Effector memory CD4-positive, alpha-beta T cell (primary cell): ENCODE data around the gene COPS7A.
A peak's percentile ranks its signal among the peaks of the same experiment; 100 is the strongest.

Source experiments
- DNase-seq, 3 donors: peaks; one replicate each; pipeline ENCODE4 v3.0.0-alpha.2; 2020
- H3K27ac ChIP-seq: 2 replicates; pipeline ENCODE4 v1.7.0; 2013; ENCODE audit warnings: mild to moderate bottlenecking, low read length, moderate library complexity; ENCODE audit not compliant: insufficient read depth, poor library complexity, severe bottlenecking
- H3K27me3 ChIP-seq: replicated peaks from 2 replicates; pipeline ENCODE4 v1.7.0; 2013; ENCODE audit warnings: mild to moderate bottlenecking, low read length; ENCODE audit not compliant: insufficient read depth, control insufficient read depth, poor library complexity, severe bottlenecking
- H3K36me3 ChIP-seq: 2 replicates; pipeline ENCODE4 v1.7.0; 2013; ENCODE audit warnings: mild to moderate bottlenecking, low read length, moderate library complexity; ENCODE audit not compliant: control insufficient read depth, insufficient read depth
- H3K4me1 ChIP-seq: 2 replicates; pipeline ENCODE4 v1.7.0; 2013; ENCODE audit warnings: low read length, mild to moderate bottlenecking; ENCODE audit not compliant: control insufficient read depth, insufficient read depth, poor library complexity, severe bottlenecking
- H3K4me3 ChIP-seq: 2 replicates; pipeline ENCODE4 v1.7.0; 2013; ENCODE audit warnings: low read length, low read depth, mild to moderate bottlenecking; ENCODE audit not compliant: insufficient read depth, poor library complexity, severe bottlenecking
- H3K9me3 ChIP-seq: 2 replicates; pipeline ENCODE4 v1.7.0; 2013; ENCODE audit warnings: mild to moderate bottlenecking, low read length, moderate library complexity; ENCODE audit not compliant: control insufficient read depth

COPS7A gene

DNA sequence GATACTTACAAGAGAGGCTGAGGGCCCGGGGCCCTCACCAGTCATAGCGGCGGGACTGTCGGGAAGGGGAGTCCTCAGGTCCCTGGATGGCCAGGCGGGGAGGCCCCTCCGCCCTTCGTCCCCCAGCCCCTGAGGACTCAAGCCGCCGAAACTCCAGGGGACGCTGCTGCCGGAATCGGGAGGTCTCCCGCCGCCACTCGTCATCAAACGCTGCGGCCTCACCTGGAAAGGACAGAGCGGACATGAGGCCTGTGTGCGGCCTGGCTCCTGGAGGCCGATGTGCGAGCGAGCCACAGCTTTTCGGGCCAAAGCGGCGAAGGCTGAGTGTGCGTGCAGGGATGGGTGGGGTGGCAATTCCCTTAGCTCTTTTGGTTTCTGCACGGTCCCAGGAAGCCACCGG is 24.9 kb downstream of the COPS7A start:
- no peaks in the 10 kb centered on the region for H3K27me3 ChIP-seq
- peaks cover 17% of the 10 kb centered on the region for H3K4me1 ChIP-seq
- H3K36me3 ChIP-seq, result peaks cover 41% of the 10 kb centered on the region
- DNase-seq, result no peak
- H3K4me3 ChIP-seq, result no peak overlapping the region
- no peak overlapping the region for H3K27ac ChIP-seq
- H3K9me3 ChIP-seq, result no peaks in the 10 kb centered on the region

DNA sequence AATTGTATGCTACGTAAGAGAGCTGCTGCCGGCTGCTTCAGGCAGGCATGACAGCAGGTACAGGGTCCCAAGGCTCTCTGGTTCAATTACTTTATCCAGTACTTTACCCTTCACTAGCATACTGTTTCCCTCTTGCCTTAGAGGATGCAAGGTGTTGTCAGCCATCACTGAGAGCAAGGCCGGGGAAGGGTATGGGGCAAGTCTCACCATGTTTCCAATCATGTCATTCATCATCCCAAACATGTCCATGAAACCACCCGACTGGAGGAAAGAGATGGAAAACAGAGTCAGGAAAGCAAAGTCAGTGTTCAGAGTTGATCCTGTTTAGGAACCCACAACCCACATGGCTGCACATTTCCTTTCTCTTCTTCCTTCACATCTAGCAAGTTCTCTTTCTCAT is 26.7 kb downstream of the COPS7A start:
- no peak overlapping the region for H3K4me3 ChIP-seq
- peaks cover 10% of the 10 kb centered on the region for H3K4me1 ChIP-seq
- no peak overlapping the region for H3K27ac ChIP-seq
- DNase-seq, result no peak
- H3K9me3 ChIP-seq, result no peaks in the 10 kb centered on the region
- no peaks in the 10 kb centered on the region for H3K27me3 ChIP-seq
- peaks cover 41% of the 10 kb centered on the region for H3K36me3 ChIP-seq

GRCh38 chr12:6751767-6752166 is 27.9 kb downstream of the COPS7A start:
- Histone ChIP-seq H3K4me3 (no peak overlapping the region), H3K36me3 (peaks cover 41% of the 10 kb centered on the region), H3K27me3 (no peaks in the 10 kb centered on the region), H3K4me1 (peaks cover 9% of the 10 kb centered on the region), H3K27ac (peak overlapping the region; percentile 91), H3K9me3 (no peaks in the 10 kb centered on the region)
- no peak for DNase-seq

GRCh38 chr12:6752167-6752920 is 28.5 kb downstream of the COPS7A start:
- Histone ChIP-seq H3K4me1 (peaks cover 9% of the 10 kb centered on the region), H3K4me3 (peak overlapping the region; percentile 81), H3K9me3 (no peaks in the 10 kb centered on the region), H3K27me3 (no peaks in the 10 kb centered on the region), H3K27ac (peak overlapping the region; percentile 91), H3K36me3 (peaks cover 37% of the 10 kb centered on the region)
- no peak for DNase-seq

DNA sequence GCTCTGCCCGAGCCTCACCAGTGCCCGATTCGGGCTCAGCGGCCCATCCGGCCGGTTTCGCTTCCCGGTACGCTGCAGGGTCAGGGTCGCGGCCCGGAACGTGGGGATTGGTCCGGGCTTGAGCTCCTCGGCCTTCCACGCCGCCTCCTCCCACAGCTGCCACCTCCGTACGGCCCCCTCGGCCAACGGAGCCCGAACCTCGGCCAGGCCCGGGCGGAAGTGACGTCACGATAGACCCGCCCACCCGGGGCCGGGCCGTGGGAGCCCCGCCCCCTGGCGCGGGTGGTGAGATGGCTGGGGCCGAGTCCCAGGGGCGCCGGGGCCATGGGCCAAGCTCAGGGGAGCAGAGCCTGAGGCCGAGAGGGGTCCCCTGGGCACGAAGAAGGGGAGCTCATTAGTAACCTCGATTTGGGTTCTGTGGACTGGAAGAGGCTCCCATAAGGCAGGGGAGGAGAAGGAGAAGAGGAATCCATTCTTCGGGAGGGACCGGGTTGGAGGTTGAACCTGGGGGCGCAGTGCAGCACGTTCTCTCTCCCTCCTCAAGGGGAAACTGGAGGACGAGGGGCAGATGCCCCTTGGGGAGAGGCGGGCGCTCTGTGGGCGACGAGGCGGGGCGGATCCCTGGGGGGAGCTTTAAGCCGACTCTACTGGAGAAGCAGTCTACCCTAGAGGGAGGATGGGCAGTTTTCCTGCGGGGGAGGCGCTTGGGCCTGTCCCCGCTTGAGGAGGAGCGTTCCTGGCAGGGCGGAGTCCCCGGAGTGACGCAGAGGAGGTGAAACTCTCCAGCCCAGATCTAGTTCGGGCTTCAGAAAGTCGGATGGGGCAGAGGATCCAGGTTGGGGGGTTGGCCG is 29.3 kb downstream of the COPS7A start, which contains the start of gene MLF2:
Gene MLF2, minus strand, starts transcription at position 221 of the 851 bp plus-strand sequence. CDS start 807 bp downstream, outside the sequence.
- Histone ChIP-seq H3K27me3 (no peaks in the 10 kb centered on the region), H3K9me3 (no peaks in the 10 kb centered on the region), H3K36me3 (peaks cover 29% of the 10 kb centered on the region), H3K27ac (peak within 1 kb of the TSS; percentile 91), H3K4me1 (peaks cover 9% of the 10 kb centered on the region), H3K4me3 (peak within 1 kb of the TSS; percentile 81)
- DNase-seq, result peak; percentile 93 to 95 (median 95)

DNA sequence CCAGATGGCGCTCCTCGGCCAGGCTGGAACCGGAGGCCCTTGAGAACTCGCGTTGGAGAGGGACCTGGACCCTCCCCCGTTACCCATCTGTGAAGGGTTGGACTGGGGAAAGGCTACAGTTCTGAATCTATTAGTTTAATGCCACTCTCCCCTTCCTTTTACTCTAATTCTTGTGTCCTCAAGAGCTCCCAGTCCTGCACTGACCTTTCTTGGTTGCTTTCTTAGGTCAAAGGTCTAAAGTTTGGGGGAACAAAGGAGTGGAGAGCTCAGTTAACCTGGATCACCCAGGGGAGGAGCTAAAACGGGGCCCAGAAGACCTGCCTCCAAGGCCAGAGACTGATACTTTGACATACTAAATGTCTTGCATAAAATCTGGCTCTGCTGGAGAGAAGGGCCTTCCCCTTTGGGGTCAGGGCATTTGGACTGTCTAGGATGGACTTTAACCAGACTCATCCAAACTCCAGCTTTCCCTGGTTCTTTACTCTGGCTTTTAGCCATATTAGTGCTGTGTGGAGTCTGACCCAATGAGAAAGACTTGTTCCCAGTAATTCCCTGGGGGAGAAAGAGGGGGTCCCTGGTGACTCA is 30.0 kb downstream of the COPS7A start:
- H3K4me3 ChIP-seq, result peak overlapping the region; percentile 81
- H3K27me3 ChIP-seq, result no peaks in the 10 kb centered on the region
- DNase-seq, result no peak
- peaks cover 9% of the 10 kb centered on the region for H3K4me1 ChIP-seq
- peak overlapping the region; percentile 91 for H3K27ac ChIP-seq
- no peaks in the 10 kb centered on the region for H3K9me3 ChIP-seq
- peaks cover 22% of the 10 kb centered on the region for H3K36me3 ChIP-seq

GRCh38 chr12:6754411-6754810 is 30.6 kb downstream of the COPS7A start:
- no peak overlapping the region for H3K4me3 ChIP-seq
- H3K27ac ChIP-seq, result no peak overlapping the region
- peaks cover 17% of the 10 kb centered on the region for H3K36me3 ChIP-seq
- peaks cover 9% of the 10 kb centered on the region for H3K4me1 ChIP-seq
- H3K27me3 ChIP-seq, result no peaks in the 10 kb centered on the region
- no peaks in the 10 kb centered on the region for H3K9me3 ChIP-seq
- DNase-seq, result no peak

DNA sequence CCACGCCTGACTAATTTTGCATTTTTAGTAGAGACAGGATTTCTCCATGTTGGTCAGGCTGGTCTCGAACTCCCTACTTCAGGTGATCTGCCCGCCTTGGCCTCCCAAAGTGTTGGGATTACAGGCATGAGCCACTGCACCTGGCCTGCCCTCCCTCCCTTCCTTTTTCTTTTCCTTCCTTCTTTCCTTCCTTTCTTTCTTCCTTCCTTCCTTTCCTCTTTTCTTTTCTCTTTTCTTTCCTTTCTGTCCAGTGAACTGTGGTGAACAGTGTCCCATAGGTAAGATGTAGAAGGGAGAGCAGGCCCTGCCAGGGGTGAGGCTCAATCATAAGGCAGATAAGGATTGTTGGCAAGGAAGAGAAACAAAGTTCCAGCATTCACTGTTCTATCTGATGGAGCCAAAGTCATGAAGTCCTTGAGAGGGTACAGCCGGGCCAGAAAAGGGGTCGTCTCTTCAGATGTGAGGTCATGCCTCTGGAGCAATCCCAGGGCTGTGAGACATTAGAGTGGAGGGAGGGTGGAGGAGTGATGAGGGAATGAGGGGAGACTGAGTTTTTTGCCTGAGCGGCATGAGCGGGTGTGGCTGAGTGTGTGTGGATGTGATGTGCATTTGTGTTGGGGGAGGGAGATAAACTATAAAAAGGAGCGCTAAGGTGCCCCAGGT is 33.3 kb downstream of the COPS7A start:
- no peaks in the 10 kb centered on the region for H3K9me3 ChIP-seq
- H3K4me1 ChIP-seq, result peaks cover 4% of the 10 kb centered on the region
- DNase-seq, result no peak
- H3K4me3 ChIP-seq, result no peak overlapping the region
- no peaks in the 10 kb centered on the region for H3K36me3 ChIP-seq
- no peak overlapping the region for H3K27ac ChIP-seq
- H3K27me3 ChIP-seq, result no peaks in the 10 kb centered on the region

DNA sequence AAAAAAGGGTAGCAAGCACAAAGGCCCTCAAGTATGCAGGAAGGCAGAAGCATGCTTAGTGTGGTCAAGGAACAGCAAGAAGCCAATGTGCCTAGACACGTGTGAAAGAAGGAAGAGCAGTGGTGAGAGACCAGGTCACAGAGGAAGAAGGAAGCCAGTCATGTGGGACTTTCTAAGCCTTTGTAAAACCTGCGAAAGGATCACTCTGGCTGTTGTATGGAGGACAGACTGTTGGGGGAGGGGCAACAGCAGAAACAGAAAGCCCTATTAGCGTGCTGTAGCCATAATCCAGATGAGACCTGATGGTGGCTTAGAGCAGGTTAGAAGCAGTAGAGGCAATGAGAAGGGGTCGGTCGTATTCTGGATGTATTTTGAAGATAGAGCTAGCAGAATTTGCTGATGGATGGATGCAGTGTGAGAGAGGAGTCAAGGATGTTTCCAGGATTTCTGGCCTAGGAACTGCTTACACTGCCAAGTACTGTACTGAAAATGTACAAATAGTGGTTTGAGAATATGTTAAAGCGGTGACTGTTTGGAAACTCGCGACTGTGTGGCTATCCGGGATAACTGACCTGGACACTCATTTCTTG is 34.8 kb downstream of the COPS7A start:
- Histone ChIP-seq H3K27ac (no peak overlapping the region), H3K4me3 (no peak overlapping the region), H3K36me3 (no peaks in the 10 kb centered on the region), H3K9me3 (no peaks in the 10 kb centered on the region), H3K4me1 (no peaks in the 10 kb centered on the region), H3K27me3 (no peaks in the 10 kb centered on the region)
- DNase-seq, result no peak
